ENCODE measurements around the gene MEIS1.

DNA sequence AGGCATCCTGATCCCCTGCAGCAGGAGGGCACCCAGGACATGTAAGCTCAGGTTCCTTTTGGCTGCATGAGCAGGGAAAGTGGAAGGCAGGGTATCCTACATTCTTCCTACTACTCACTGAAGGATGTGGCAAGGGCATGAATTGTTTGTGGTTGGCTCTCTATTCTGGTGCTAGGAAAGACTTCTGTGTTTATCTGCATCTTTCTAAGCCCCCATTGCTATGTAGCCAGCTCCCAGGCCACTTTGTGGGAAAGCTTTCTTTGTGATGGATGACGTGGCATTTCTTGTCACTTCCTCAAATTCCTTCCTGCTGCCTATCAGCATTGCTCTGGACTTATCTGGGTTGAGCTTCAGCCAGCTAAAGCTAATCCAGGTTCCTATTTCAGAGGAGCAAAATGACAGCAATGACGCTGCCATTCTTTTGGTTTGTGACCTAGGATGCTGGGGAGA is 46.2 kb downstream of the MEIS1 start:
- no peak for TF ChIP-seq POLR2A (IDR thresholded peaks at IDR 0.05)
- peak in 2 of 3 donors; percentile 35 to 81 for TF ChIP-seq POLR2AphosphoS5 (IDR thresholded peaks at IDR 0.05)
- TF ChIP-seq, protein P1, sequence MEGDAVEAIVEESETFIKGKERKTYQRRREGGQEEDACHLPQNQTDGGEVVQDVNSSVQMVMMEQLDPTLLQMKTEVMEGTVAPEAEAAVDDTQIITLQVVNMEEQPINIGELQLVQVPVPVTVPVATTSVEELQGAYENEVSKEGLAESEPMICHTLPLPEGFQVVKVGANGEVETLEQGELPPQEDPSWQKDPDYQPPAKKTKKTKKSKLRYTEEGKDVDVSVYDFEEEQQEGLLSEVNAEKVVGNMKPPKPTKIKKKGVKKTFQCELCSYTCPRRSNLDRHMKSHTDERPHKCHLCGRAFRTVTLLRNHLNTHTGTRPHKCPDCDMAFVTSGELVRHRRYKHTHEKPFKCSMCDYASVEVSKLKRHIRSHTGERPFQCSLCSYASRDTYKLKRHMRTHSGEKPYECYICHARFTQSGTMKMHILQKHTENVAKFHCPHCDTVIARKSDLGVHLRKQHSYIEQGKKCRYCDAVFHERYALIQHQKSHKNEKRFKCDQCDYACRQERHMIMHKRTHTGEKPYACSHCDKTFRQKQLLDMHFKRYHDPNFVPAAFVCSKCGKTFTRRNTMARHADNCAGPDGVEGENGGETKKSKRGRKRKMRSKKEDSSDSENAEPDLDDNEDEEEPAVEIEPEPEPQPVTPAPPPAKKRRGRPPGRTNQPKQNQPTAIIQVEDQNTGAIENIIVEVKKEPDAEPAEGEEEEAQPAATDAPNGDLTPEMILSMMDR (IDR thresholded peaks at IDR 0.05), result no peak

All from stomach (tissue), 4 donors.